K562 (cell line): ENCODE data around the gene NDUFAF3. TPM values are rescaled to one million over a fixed set of nuclear protein-coding genes. Genes with fewer than 3 reads are reported as not detected.
A peak's percentile ranks its signal among the peaks of the same experiment; 100 is the strongest.

ENCODE experiments used
- BRCA1 ChIP-seq, 2 experiments: fragments of 450-650 bp in 1 of 2; sonication (generic) in 1 of 2; formaldehyde crosslinking in 1 of 2; IDR thresholded peaks; 2 replicates each; pipeline versions ENCODE4 v1.5.0 to v1.6.1; 2017 to 2020; ENCODE audit warnings: mild to moderate bottlenecking in 1 of 2, missing genetic modification reagents in 1 of 2
- KAT7 ChIP-seq: sonication (generic); formaldehyde crosslinking; IDR thresholded peaks from 2 replicates; pipeline ENCODE4 v1.8.0; 2022; ENCODE audit warnings: missing genetic modification reagents, mild to moderate bottlenecking, borderline replicate concordance
- KLF6 ChIP-seq: fragments of 250-450 bp; sonication (Bioruptor Pico); IDR thresholded peaks from 2 replicates; pipeline ENCODE4 v1.4.0; 2020; ENCODE audit warnings: mild to moderate bottlenecking, moderate library complexity, borderline replicate concordance
- MED1 ChIP-seq: sonication (generic); formaldehyde crosslinking; IDR thresholded peaks from 2 replicates; pipeline ENCODE4 v1.8.1; 2023; ENCODE audit warnings: missing genetic modification reagents, borderline replicate concordance
- NR2C2 ChIP-seq, 2 experiments: fragments of 200-800 bp in 1 of 2; sonication (Bioruptor generic) in 1 of 2; sonication (generic) in 1 of 2; formaldehyde crosslinking in 1 of 2; IDR thresholded peaks; 2 replicates each; pipeline versions ENCODE4 v1.6.1 to v1.8.0; 2016 to 2022; ENCODE audit warnings: mild to moderate bottlenecking in 1 of 2, missing compliant biosample characterization in 1 of 2, missing genetic modification characterization in 1 of 2, missing genetic modification reagents in 1 of 2
- POLR2A ChIP-seq: fragments of 450-650 bp; conservative IDR thresholded peaks from 2 replicates; pipeline ENCODE4 v1.6.1; 2016
- SUPT5H ChIP-seq: fragments of 450-650 bp; IDR thresholded peaks from 2 replicates; pipeline ENCODE4 v1.6.1; 2016
- polyA plus RNA-seq, 8 experiments: library from polyadenylated mRNA; depleted of rRNA in 4 of 8; stranded (reverse) in 5 of 8; unstranded in 3 of 8; fragments of >200 nt; fragmentation: Nextera tagmentation in 2 of 8; fragmentation: Illumina TruSeq in 1 of 8; extraction: Ambion mirVana in 2 of 8; extraction: Trizol in 1 of 8; gene quantifications; 2 replicates each; pipeline versions ENCODE4 v1.2.1 to v1.2.3, GENCODE V29; 2011 to 2014; ENCODE audit warnings: inconsistent platforms in 1 of 8, missing spikeins in 1 of 8
- total RNA-seq, 7 experiments: library from RNA; depleted of rRNA in 6 of 7; stranded (reverse); fragments of >200 nt in 6 of 7; fragmentation: Illumina TruSeq in 2 of 7; extraction: Trizol in 2 of 7; gene quantifications; 2 replicates each; pipeline versions ENCODE4 v1.2.1 to v1.2.3, GENCODE V29; 2011 to 2021; ENCODE audit warnings: low replicate concordance in 1 of 7
- TF ChIP-seq, protein P1 (sequence below): fragments of 250-450 bp; sonication (Bioruptor Pico); IDR thresholded peaks from 2 replicates; pipeline ENCODE4 v1.8.0; 2021; ENCODE audit warnings: mild to moderate bottlenecking, moderate library complexity
- TF ChIP-seq, protein P2 (sequence below): sonication (generic); formaldehyde crosslinking; IDR thresholded peaks from 2 replicates; pipeline ENCODE4 v1.8.0; 2022; ENCODE audit warnings: missing genetic modification reagents, mild to moderate bottlenecking, borderline replicate concordance
- TF ChIP-seq, protein P3 (sequence below): fragments of 200-400 bp; formaldehyde crosslinking; IDR thresholded peaks from 2 replicates; pipeline ENCODE4 v1.6.1; 2017; ENCODE audit warnings: mild to moderate bottlenecking, low read depth, low read length, moderate library complexity

The NDUFAF3 gene
- total and polyA plus RNA-seq, 9 of the 15 experiments (the other 6 are each of a cell fraction or from before 2014, with no cell fraction given) = 17.0 to 127 (median 36.3) TPM

DNA sequence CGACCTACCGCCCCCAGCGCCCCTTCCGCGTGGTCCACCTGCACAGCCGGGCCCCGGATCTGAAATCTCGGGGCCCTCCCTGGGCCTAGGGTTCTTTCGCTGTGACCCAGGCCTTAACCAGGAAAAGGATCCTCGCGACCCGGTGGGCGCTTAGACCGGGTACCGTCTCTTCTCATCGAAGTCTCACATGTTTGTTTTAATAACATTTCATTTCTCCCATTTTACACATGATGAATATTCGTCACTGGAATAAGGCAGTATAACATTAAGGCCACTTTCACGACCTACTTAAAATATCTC, 3.3 kb upstream of the NDUFAF3 start (continued):
- TF ChIP-seq, protein P1, sequence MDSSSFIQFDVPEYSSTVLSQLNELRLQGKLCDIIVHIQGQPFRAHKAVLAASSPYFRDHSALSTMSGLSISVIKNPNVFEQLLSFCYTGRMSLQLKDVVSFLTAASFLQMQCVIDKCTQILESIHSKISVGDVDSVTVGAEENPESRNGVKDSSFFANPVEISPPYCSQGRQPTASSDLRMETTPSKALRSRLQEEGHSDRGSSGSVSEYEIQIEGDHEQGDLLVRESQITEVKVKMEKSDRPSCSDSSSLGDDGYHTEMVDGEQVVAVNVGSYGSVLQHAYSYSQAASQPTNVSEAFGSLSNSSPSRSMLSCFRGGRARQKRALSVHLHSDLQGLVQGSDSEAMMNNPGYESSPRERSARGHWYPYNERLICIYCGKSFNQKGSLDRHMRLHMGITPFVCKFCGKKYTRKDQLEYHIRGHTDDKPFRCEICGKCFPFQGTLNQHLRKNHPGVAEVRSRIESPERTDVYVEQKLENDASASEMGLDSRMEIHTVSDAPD (CRISPR knock-in tag) = no peak
- TF ChIP-seq, protein P2, sequence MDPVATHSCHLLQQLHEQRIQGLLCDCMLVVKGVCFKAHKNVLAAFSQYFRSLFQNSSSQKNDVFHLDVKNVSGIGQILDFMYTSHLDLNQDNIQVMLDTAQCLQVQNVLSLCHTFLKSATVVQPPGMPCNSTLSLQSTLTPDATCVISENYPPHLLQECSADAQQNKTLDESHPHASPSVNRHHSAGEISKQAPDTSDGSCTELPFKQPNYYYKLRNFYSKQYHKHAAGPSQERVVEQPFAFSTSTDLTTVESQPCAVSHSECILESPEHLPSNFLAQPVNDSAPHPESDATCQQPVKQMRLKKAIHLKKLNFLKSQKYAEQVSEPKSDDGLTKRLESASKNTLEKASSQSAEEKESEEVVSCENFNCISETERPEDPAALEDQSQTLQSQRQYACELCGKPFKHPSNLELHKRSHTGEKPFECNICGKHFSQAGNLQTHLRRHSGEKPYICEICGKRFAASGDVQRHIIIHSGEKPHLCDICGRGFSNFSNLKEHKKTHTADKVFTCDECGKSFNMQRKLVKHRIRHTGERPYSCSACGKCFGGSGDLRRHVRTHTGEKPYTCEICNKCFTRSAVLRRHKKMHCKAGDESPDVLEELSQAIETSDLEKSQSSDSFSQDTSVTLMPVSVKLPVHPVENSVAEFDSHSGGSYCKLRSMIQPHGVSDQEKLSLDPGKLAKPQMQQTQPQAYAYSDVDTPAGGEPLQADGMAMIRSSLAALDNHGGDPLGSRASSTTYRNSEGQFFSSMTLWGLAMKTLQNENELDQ (CRISPR knock-in tag) = no peak
- TF ChIP-seq MED1 (CRISPR knock-in tag) (no peak), KLF6 (CRISPR knock-in tag) (no peak), KAT7 (CRISPR knock-in tag) (no peak), SUPT5H (peak; percentile 3; the same call in 1 of the 2 replicates), BRCA1 (IDR thresholded peaks at IDR 0.05) (no peak), BRCA1 (CRISPR knock-in tag; IDR thresholded peaks at IDR 0.05) (no peak), POLR2A (peak; percentile 13; the same call in 1 of the 2 replicates), NR2C2 (CRISPR knock-in tag; IDR thresholded peaks at IDR 0.05) (no peak), NR2C2 (tag; IDR thresholded peaks at IDR 0.05) (no peak)
- TF ChIP-seq, protein P3, sequence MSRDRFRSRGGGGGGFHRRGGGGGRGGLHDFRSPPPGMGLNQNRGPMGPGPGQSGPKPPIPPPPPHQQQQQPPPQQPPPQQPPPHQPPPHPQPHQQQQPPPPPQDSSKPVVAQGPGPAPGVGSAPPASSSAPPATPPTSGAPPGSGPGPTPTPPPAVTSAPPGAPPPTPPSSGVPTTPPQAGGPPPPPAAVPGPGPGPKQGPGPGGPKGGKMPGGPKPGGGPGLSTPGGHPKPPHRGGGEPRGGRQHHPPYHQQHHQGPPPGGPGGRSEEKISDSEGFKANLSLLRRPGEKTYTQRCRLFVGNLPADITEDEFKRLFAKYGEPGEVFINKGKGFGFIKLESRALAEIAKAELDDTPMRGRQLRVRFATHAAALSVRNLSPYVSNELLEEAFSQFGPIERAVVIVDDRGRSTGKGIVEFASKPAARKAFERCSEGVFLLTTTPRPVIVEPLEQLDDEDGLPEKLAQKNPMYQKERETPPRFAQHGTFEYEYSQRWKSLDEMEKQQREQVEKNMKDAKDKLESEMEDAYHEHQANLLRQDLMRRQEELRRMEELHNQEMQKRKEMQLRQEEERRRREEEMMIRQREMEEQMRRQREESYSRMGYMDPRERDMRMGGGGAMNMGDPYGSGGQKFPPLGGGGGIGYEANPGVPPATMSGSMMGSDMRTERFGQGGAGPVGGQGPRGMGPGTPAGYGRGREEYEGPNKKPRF = no peak
